ENCODE data around the gene KCNIP3.
"Not testable (repeated sequence)": the region's sequence is repeated elsewhere in the genome, so short reads cannot be mapped to it uniquely, and the experiment has no call there.

Gene KCNIP3

GRCh38 chr2:95402004-95402369 lies 104.8 kb downstream of the KCNIP3 start:
- not testable (repeated sequence) for H3K36me3 ChIP-seq (ENCODE audit: control insufficient read depth in 2 of 2, insufficient read depth in 1 of 2, low read length in 2 of 2); H3K9me3 ChIP-seq (ENCODE audit: control insufficient read depth, insufficient read depth, low read depth, low read length); H3K4me1 ChIP-seq (ENCODE audit: control insufficient read depth, insufficient read depth, low read length)
- CTCF ChIA-PET, result interaction anchor here (0.6 to 3.8 kb wide), 3 partner anchors 14 to 77 kb away, joined by 3 to 28 read pairs (median 7); no protein-coding TSS in a partner anchor
- H3K4me3 ChIP-seq (ENCODE audit: low read depth, low read length), result peak overlapping the region; percentile 75
- POLR2A ChIA-PET, result interaction anchor here (1.0 to 1.2 kb wide), 2 partner anchors 52 to 56 kb away, joined by 3 to 7 read pairs; no protein-coding TSS in a partner anchor
- H3K27ac ChIP-seq (ENCODE audit: extremely low read depth, low read depth, low read length), result peak overlapping the region; percentile 56; the same call in 1 of the 2 replicates

- Histone ChIP-seq H3K27ac (ENCODE audit: extremely low read depth, low read depth, low read length) (peak within 1 kb of the TSS; percentile 74; the same call in 1 of the 2 replicates), H3K9me3 (ENCODE audit: control insufficient read depth, insufficient read depth, low read depth, low read length) (no peaks in the 10 kb centered on the region), H3K4me3 (ENCODE audit: low read depth, low read length) (peak within 1 kb of the TSS; percentile 75), H3K36me3 (ENCODE audit: control insufficient read depth in 2 of 2, insufficient read depth in 1 of 2, low read length in 2 of 2) (peaks cover 0 to 9% of the 10 kb centered on the region in 2 experiments; a peak in 2 of 3 replicates), H3K4me1 (ENCODE audit: control insufficient read depth, insufficient read depth, low read length) (0 out of 2 replicates have a peak, but pooled peaks cover 2% of the 10 kb centered on the region)
- POLR2A ChIA-PET, result interaction anchor here (1.0 to 1.3 kb wide), 3 partner anchors 10 to 57 kb away, joined by 6 to 7 read pairs (median 6); no protein-coding TSS in a partner anchor
- CTCF ChIA-PET, result interaction anchor here (1.0 to 3.8 kb wide), 4 partner anchors 14 to 328 kb away, joined by 4 to 28 read pairs (median 6); no protein-coding TSS in a partner anchor
- TF ChIP-seq ZBTB10 (tag by site-specific recombination; IDR thresholded peaks at IDR 0.05) (peak; percentile 81), ZNF341 (tag by site-specific recombination; IDR thresholded peaks at IDR 0.05; ENCODE audit: low read depth) (peak; percentile 71; the same call in 1 of the 2 replicates), SCRT2 (tag by site-specific recombination; IDR thresholded peaks at IDR 0.05) (no peak), ZNF18 (tag by site-specific recombination; IDR thresholded peaks at IDR 0.05) (no peak), ZNF544 (tag by site-specific recombination; IDR thresholded peaks at IDR 0.05) (no peak), KLF8 (tag by site-specific recombination; IDR thresholded peaks at IDR 0.05) (peak; percentile 61; the same call in 1 of the 2 replicates), ZNF510 (tag by site-specific recombination; IDR thresholded peaks at IDR 0.05; ENCODE audit: insufficient replicate concordance) (no peak), ZBTB7A (tag by site-specific recombination; IDR thresholded peaks at IDR 0.05; ENCODE audit: low read depth) (no peak), ZBTB26 (tag by site-specific recombination; optimal IDR thresholded peaks at IDR 0.05) (peak; percentile 48), ZNF121 (tag by site-specific recombination; IDR thresholded peaks at IDR 0.05) (no peak), YY1 (tag by site-specific recombination; IDR thresholded peaks at IDR 0.05) (no peak), ZNF114 (tag by site-specific recombination; IDR thresholded peaks at IDR 0.05) (no peak), ZXDB (tag by site-specific recombination; IDR thresholded peaks at IDR 0.05) (0 out of 2 replicates have a peak, but pooled peaks have one; percentile 37), ZSCAN4 (tag by site-specific recombination; IDR thresholded peaks at IDR 0.05) (0 out of 2 replicates have a peak, but pooled peaks have one; percentile 7), KLF16 (tag by site-specific recombination; IDR thresholded peaks at IDR 0.05) (peak; percentile 47; the same call in 1 of the 2 replicates), ZNF394 (tag by site-specific recombination; IDR thresholded peaks at IDR 0.05; ENCODE audit: borderline replicate concordance) (peak; percentile 11; the same call in 1 of the 2 replicates), ATF2 (tag by site-specific recombination; IDR thresholded peaks at IDR 0.05; ENCODE audit: low read depth) (peak; percentile 94), ZNF324 (tag by site-specific recombination; IDR thresholded peaks at IDR 0.05) (0 out of 2 replicates have a peak, but pooled peaks have one; percentile 26), ZNF19 (tag by site-specific recombination; IDR thresholded peaks at IDR 0.05; ENCODE audit: low read depth) (no peak), CTCF (tag by site-specific recombination; IDR thresholded peaks at IDR 0.05) (no peak), ZNF558 (tag by site-specific recombination; IDR thresholded peaks at IDR 0.05) (no peak)
Observed at GRCh38 chr2:95402370-95403203, 105.4 kb downstream of the KCNIP3 start, which contains the start of gene FAHD2A. TSS of gene FAHD2A (plus strand) at chr2:95402708. CDS start at chr2:95405559, 2,851 bp downstream.
